Measurements from ENCODE around the gene FAM177B.

FAM177B gene

GRCh38 chr1:222736972-222737371 lies at the start of gene FAM177B:
Gene FAM177B (plus strand): TSS chr1:222737202. CDS start chr1:222746546, 9,344 bp downstream.
- no peak for DNase-seq (ENCODE audit: low spot score)

DNA sequence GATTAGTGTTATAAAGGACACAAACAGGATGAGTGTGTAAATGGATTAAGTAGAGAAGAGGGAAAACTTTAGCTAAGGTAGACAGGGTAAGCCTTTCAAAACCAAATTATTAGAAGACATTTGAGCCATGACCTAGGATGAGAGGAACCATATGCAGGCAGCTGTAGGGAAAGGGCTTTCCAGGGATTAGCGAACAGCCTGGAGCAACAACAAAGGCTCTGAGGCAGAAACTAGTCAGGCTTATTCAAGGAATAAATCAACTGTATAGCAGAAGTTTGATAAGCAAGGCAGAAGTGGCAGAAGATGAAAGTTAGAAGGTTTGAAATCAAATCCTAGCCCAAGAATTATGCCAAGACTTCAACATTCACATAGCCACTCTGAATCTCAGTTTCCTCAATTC lies 46.0 kb upstream of the FAM177B start:
- no peak for DNase-seq (ENCODE audit: low spot score)

GRCh38 chr1:222694927-222695326 lies 42.1 kb upstream of the FAM177B start:
- no peak for DNase-seq (ENCODE audit: low spot score)

GRCh38 chr1:222696741-222697140 lies 40.3 kb upstream of the FAM177B start:
- no peak for DNase-seq (ENCODE audit: low spot score)

DNA sequence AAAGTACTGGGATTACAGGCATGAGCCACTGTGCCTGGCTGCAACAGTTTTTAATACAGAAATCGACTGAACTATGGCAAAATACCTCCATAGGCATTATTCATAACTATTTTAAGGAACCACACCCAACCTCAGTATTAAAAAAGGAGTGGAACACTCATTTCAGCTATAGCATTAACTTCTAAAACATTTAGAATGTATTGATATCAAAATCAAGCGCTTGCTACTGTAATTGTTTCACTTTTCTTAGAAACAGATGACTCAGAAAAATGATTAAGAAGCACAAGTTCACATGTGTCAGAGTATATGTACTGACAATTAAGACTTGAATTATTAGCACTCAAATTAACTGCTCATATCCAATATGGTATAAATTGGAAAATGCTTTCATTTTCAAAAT lies 39.8 kb upstream of the FAM177B start:
- no peak for DNase-seq (ENCODE audit: low spot score)

DNA sequence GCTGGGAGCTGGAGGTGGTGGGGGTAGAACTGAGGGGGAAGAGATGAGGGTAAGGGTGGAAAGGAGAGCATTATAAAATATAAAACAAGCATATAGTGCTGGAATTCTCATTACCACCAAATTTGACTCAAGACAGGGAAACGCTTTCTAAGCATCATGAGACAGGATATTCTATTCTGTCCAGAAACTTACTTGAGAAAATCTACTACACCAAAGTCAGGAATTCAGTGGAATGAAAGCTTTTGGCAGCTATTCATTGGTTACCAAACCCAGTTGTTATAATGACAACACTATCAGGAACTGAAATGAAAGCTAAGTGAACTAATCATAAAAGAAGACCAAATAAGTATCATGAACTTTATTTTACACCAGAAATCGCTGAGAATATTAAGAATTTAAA lies 39.2 kb upstream of the FAM177B start:
- no peak for DNase-seq (ENCODE audit: low spot score)

DNA sequence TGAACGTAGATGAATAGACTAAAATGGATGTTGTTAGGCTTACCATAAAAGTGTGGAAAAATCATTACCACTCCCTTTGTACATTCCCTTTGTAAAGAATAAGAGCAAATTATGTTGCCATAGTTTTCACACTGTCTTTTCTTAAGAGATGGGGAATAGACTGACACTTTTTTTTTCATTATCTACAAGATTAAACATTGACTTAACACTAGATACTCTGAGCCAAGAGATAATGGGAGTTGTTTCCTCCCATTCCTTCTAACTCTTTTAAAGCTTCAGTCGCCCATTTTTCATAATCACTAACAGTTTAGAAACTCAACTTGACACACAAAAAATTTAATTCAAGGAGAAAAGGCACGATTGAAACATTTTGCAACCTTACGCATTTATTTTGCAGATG lies 34.8 kb upstream of the FAM177B start:
- DNase-seq (ENCODE audit: low spot score): no peak

DNA sequence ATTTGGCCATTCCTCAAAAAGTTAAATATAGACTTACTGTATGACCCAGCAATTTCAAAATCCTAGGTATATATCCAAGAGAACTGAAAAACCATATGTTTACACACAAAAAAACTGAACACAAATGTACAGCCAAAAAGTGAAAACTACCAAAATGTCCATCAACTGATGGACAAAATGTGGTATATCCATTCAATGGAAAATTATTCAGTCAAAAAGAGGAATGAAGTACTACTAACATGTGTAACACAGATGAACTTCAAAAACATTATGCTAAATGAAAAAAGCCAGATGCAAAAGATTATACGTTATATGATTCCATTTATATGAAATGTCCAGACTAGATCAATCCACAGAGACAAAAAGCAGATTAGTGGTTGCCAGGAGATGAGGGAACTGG lies 32.7 kb upstream of the FAM177B start:
- no peak for DNase-seq (ENCODE audit: low spot score)

- DNase-seq (ENCODE audit: low spot score): no peak
Observed at GRCh38 chr1:222706815-222707214, 30.2 kb upstream of the FAM177B start.

DNA sequence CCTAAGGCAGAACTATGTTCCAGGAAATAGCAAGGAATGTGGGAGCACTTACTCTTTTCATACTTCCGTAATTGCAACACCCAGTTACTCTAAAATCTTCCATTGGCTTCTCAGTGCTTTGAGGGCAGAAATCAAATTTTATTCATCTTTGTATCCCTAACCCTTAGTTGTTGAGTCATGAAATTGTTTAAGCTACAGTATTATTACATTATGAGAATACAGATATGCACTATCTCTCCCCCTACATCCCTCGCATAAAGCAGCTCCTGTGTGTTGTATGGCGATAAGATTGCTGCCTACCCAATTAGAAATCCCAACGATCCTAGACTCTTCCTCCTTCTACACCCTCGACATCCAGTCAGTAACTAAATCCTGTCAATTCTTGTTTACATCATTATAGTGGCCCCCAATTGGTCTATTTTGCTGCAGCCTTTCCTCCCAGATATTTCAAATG lies 27.3 kb upstream of the FAM177B start:
- DNase-seq (ENCODE audit: low spot score): no peak

- peak; percentile 82 for DNase-seq (ENCODE audit: low spot score)
Observed at GRCh38 chr1:222711319-222712252, 25.4 kb upstream of the FAM177B start.

DNA sequence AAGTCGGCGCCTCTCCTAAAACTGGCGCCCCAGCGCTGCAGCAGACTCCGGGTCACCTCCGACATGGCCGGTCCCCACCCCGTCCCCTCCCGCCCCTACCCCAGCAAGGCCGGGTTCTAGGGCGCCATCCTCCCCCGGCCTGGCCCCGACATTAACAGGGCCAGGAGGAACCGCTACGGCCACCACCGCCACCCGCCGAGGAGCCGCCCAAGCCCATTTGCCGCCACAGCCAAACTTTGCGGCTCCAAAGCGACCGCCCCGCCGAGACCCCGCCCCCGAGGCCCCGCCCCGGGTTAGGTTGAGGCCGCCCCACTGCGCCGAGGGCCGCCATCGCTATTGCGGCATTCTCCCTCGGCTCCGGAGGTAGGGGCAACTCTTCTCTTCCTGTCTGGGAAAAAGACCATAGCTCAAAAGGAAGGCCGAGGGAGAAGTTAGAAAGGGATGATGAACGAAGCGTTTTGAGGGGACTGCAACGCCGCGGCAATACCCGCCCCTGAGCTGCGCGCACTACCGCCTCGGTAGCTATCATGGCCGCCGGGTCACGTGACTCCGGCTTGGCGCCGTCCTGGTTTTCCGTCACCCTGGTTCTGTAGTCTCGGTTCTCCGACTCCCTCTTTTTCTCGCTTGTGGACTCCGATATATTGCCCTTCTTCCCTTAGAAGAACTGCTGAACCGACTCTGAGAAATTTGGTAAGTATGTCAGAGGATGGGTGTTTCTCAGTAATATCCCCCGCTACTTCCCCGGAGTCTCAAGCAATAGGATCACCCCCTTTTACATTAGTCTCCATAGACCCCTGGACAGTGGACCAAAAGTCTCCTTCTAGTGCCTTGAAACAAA lies 24.5 kb upstream of the FAM177B start, which contains the start of the genes AIDA and BROX:
Gene AIDA (minus strand): TSS at position 239 of the 838 bp plus-strand sequence. CDS start 174 bp downstream, at position 65.
Gene BROX (plus strand): TSS at position 312 of the 838 bp plus-strand sequence. CDS start 3,136 bp downstream, outside the sequence.
- DNase-seq (ENCODE audit: low spot score): peak; percentile 81

GRCh38 chr1:222713091-222713961 lies 23.7 kb upstream of the FAM177B start:
- DNase-seq (ENCODE audit: low spot score): peak; percentile 95

GRCh38 chr1:222716393-222716792 lies 20.6 kb upstream of the FAM177B start:
- no peak for DNase-seq (ENCODE audit: low spot score)

- no peak for DNase-seq (ENCODE audit: low spot score)
Observed at GRCh38 chr1:222728746-222729145, 8.3 kb upstream of the FAM177B start.

DNA sequence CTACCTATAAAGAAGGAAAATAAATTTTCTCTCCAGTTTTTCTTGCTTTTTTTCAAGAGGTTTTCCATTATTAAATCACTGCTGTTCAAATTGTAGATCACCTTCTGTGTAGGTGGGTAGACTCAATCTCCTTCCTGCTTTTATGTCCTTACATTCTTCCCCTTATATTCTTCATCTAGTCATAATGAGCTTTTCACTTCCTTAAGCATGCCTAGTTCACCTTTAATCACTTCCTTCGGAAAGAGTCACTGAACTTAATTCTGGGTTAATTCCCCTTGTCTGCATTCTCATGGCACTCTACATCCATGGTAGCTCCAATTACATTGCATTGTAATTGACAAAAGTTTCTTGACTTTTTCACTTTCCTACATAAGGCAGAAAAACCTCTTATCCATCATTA lies 6.1 kb upstream of the FAM177B start:
- DNase-seq (ENCODE audit: low spot score): no peak

GRCh38 chr1:222732216-222733159 lies 4.5 kb upstream of the FAM177B start:
- DNase-seq (ENCODE audit: low spot score): no peak

DNA sequence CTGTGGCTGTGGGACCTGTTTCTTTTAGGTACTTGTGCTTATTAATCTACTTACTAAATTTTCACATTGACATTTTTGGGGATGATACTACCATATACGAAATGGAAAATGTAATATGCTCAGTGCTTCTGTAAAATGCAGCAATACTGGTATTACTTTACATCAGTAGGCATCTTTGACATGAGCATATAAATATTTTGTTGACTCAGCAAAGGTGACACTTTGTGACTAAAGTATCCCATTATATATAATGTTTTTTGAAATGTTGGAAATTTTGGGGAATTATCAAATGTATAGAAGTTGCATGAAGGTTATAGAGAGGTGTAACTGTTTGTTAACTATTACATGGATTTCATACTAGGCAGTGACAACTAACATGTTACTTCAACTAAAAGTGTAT lies 2.3 kb upstream of the FAM177B start:
- no peak for DNase-seq (ENCODE audit: low spot score)

DNA sequence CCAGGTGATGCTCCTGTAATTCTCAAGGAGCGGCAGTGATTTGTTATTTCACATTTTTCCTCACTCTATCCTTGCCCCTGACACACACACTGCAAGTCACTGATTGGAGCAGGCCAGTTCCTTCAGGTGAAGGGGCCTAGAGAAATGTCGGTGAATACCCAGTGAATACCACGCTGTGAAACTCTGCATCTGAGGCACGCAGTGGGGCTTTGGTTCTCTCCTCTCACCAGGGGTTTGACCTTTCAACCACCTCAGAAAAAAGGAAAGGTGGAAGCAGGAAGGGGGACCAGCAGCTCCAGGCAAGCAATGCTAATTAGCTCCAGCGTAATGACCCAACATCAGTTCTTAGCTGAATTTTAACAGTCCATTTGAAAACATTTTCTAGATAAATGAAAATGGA lies 532 bp upstream of the FAM177B start:
- DNase-seq (ENCODE audit: low spot score): no peak

DNA sequence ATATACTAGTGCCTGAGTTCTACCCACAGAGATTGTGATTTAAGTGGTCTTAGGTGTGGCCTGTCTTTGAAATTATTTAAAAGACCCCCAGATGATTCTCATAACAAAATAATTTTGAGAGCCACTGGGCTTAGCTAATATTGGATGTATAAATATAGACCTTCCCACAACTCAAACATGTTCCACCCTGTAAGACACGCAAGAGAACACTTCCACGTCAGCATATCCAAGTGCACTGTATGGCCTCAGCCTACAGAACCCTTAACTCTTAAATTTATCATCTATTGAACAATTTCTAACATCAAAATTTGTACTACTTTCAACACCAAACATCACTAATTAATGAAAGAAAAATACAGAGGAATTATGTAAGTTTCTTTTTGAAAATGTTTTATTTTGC lies 2.5 kb downstream of the FAM177B start:
- DNase-seq (ENCODE audit: low spot score): no peak
